ENCODE data around the gene MARCHF6. TPM values are rescaled to one million over a fixed set of nuclear protein-coding genes. Genes with fewer than 3 reads are reported as not detected.
A peak's percentile ranks its signal among the peaks of the same experiment; 100 is the strongest.

The MARCHF6 gene
- total and polyA plus RNA-seq, 9 of the 15 experiments (the other 6 are each of a cell fraction or from before 2014, with no cell fraction given): 74.1 to 456 (median 116) TPM

- TF ChIP-seq, protein P1, sequence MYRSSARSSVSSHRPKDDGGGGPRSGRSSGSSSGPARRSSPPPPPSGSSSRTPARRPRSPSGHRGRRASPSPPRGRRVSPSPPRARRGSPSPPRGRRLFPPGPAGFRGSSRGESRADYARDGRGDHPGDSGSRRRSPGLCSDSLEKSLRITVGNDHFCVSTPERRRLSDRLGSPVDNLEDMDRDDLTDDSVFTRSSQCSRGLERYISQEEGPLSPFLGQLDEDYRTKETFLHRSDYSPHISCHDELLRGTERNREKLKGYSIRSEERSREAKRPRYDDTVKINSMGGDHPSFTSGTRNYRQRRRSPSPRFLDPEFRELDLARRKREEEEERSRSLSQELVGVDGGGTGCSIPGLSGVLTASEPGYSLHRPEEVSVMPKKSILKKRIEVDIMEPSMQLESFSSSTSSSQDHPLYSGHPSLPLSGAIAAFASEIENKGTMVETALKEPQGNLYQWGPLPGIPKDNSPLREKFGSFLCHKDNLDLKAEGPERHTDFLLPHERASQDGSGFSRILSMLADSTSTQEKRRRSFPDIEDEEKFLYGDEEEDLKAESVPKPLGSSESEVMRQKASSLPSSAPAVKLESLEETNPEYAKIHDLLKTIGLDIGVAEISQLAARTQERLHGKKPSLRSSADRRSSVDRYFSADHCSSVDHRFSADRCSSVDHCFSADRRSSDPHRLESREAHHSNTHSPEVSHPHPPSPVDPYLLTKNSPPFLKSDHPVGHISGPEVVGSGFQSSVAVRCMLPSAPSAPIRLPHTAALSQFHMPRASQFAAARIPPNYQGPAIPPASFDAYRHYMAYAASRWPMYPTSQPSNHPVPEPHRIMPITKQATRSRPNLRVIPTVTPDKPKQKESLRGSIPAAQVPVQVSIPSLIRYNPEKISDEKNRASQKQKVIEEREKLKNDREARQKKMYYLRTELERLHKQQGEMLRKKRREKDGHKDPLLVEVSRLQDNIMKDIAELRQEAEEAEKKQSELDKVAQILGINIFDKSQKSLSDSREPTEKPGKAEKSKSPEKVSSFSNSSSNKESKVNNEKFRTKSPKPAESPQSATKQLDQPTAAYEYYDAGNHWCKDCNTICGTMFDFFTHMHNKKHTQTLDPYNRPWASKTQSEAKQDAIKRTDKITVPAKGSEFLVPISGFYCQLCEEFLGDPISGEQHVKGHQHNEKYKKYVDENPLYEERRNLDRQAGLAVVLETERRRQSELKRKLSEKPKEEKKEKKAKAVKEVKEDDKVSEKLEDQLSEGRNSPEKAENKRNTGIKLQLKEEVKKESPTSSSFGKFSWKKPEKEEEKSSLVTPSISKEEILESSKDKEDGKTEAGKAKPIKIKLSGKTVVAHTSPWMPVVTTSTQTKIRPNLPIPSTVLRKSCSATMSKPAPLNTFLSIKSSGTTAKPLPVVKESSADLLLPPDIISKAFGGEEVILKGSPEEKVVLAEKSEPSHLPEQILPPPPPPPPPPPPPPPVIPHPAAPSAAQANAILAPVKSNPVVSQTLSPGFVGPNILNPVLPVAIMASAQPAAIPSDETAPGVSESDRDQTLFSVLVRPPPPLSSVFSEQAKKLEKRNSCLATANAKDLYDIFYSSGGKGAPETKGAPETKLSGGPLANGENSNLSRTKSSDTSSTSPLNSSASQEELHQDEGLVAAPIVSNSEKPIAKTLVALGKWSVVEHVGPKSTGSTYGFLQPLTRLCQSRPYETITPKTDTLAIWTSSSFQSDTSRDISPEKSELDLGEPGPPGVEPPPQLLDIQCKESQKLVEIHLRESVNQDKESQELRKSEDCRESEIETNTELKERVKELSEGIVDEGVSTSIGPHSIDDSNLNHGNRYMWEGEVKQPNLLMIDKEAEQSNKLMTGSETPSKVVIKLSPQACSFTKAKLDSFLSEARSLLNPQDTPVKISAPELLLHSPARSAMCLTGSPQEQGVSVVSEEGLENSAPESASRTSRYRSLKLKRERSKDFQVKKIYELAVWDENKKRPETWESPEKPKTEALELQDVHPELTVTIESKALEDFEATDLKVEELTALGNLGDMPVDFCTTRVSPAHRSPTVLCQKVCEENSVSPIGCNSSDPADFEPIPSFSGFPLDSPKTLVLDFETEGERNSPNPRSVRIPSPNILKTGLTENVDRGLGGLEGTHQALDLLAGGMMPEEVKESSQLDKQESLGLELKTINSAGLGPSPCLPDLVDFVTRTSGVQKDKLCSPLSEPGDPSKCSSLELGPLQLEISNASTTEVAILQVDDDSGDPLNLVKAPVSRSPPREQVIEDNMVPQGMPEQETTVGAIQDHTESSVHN (IDR thresholded peaks at IDR 0.05; ENCODE audit: borderline replicate concordance in 1 of 2, low read depth in 1 of 2): no peak; a peak in 1 of 4 replicates
- no peak for TF ChIP-seq EZH2 (IDR thresholded peaks at IDR 0.05; ENCODE audit: borderline replicate concordance, low read depth, low read length)
- peak; percentile 59 to 66; a peak in 2 of 4 replicates for TF ChIP-seq KDM1A (IDR thresholded peaks at IDR 0.05)
- TF ChIP-seq KAT8 (IDR thresholded peaks at IDR 0.05; ENCODE audit: low read depth): no peak
- TF ChIP-seq BHLHE40 (IDR thresholded peaks at IDR 0.05; ENCODE audit: low read length): peak; percentile 49; the same call in 1 of the 2 replicates
- no peak for TF ChIP-seq KDM5B (IDR thresholded peaks at IDR 0.05; ENCODE audit: insufficient replicate concordance, low read depth, low read length)
- TF ChIP-seq ETS2 (tag; IDR thresholded peaks at IDR 0.05; ENCODE audit: borderline replicate concordance, poor library complexity, severe bottlenecking): no peak
- peak; percentile 61; the same call in 1 of the 2 replicates for TF ChIP-seq ARID3A (IDR thresholded peaks at IDR 0.05; ENCODE audit: borderline replicate concordance, low read depth, low read length)
- no peak for TF ChIP-seq ZNF507 (tag; conservative IDR thresholded peaks at IDR 0.05)
- peak; percentile 78 for TF ChIP-seq GATA2 (CRISPR knock-in tag; IDR thresholded peaks at IDR 0.05)
- peak; percentile 85 for TF ChIP-seq ZNF239 (CRISPR knock-in tag; IDR thresholded peaks at IDR 0.05)
- peak; percentile 88 for TF ChIP-seq ZNF766 (CRISPR knock-in tag; conservative IDR thresholded peaks at IDR 0.05)
- TF ChIP-seq, protein P2, sequence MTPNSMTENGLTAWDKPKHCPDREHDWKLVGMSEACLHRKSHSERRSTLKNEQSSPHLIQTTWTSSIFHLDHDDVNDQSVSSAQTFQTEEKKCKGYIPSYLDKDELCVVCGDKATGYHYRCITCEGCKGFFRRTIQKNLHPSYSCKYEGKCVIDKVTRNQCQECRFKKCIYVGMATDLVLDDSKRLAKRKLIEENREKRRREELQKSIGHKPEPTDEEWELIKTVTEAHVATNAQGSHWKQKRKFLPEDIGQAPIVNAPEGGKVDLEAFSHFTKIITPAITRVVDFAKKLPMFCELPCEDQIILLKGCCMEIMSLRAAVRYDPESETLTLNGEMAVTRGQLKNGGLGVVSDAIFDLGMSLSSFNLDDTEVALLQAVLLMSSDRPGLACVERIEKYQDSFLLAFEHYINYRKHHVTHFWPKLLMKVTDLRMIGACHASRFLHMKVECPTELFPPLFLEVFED (CRISPR knock-in tag; conservative IDR thresholded peaks at IDR 0.05): peak; percentile 95
- no peak for TF ChIP-seq RBM17 (IDR thresholded peaks at IDR 0.05; ENCODE audit: borderline replicate concordance, low read depth, low read length)
- TF ChIP-seq, protein P3, sequence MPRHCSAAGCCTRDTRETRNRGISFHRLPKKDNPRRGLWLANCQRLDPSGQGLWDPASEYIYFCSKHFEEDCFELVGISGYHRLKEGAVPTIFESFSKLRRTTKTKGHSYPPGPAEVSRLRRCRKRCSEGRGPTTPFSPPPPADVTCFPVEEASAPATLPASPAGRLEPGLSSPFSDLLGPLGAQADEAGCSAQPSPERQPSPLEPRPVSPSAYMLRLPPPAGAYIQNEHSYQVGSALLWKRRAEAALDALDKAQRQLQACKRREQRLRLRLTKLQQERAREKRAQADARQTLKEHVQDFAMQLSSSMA (CRISPR knock-in tag; IDR thresholded peaks at IDR 0.05): no peak
- TF ChIP-seq NBN (IDR thresholded peaks at IDR 0.05; ENCODE audit: low read depth): 0 out of 2 replicates have a peak, but pooled peaks have one; percentile 48
Measured at GRCh38 chr5:10303699-10304170, 49.8 kb upstream of the MARCHF6 start (continued).
